ENCODE measurements around the gene SNX27. TPM values are rescaled to one million over a fixed set of nuclear protein-coding genes. Genes with fewer than 3 reads are reported as not detected.

SNX27 gene
- total RNA-seq, 6 donors from 2014 or later, result 35.0 to 62.9 (median 51.9) TPM

- ATAC-seq (ENCODE audit: low FRiP score in 2 of 2) (no peak), DNase-seq (no peak)
- WGBS, 2 donors, result 69 to 71% methylated on average over 10 of the region's 10 CpGs
- peaks cover 0 to 13% (median 8%) of the 10 kb centered on the region in 4 donors for H3K27me3 ChIP-seq
- no peaks in the 10 kb centered on the region for H3K36me3 ChIP-seq
- peaks cover 4 to 25% (median 9%) of the 10 kb centered on the region in 4 donors for H3K4me1 ChIP-seq
- no peak overlapping the region for H3K27ac ChIP-seq
- H3K4me3 ChIP-seq, result no peak overlapping the region
- TF ChIP-seq POLR2A (IDR thresholded peaks at IDR 0.05) (no peak), POLR2AphosphoS5 (IDR thresholded peaks at IDR 0.05) (no peak), CTCF (IDR thresholded peaks at IDR 0.05) (no peak), EP300 (IDR thresholded peaks at IDR 0.05) (no peak)
- H3K9me3 ChIP-seq, result no peaks in the 10 kb centered on the region
These were observed 103.2 kb downstream of the SNX27 start for GRCh38 chr1:151714820-151715725.

- H3K9me3 ChIP-seq, result no peaks in the 10 kb centered on the region
- H3K4me1 ChIP-seq, result peaks cover 12 to 33% (median 15%) of the 10 kb centered on the region in 4 donors
- DNase-seq (no peak), ATAC-seq (ENCODE audit: low FRiP score in 2 of 2) (no peak)
- no peak for TF ChIP-seq EP300 (IDR thresholded peaks at IDR 0.05)
- no peak for TF ChIP-seq POLR2A (IDR thresholded peaks at IDR 0.05)
- no peak for TF ChIP-seq CTCF (IDR thresholded peaks at IDR 0.05)
- H3K27ac ChIP-seq, result no peak overlapping the region
- peaks cover 0 to 13% (median 8%) of the 10 kb centered on the region in 4 donors for H3K27me3 ChIP-seq
- 30 to 40% methylated on average over 14 to 16 of the region's 17 CpGs for WGBS, 2 donors
- H3K36me3 ChIP-seq, result no peaks in the 10 kb centered on the region
- no peak overlapping the region for H3K4me3 ChIP-seq
These were observed 104.0 kb downstream of the SNX27 start for GRCh38 chr1:151715726-151716404.

- DNase-seq (no peak), ATAC-seq (ENCODE audit: low FRiP score in 2 of 2) (no peak)
- H3K36me3 ChIP-seq, result no peaks in the 10 kb centered on the region
- no peak overlapping the region for H3K27ac ChIP-seq
- no peaks in the 10 kb centered on the region for H3K9me3 ChIP-seq
- H3K4me3 ChIP-seq, result no peak overlapping the region
- 12 to 21% methylated on average over 3 to 5 of the region's 11 CpGs for WGBS, 2 donors
- TF ChIP-seq CTCF (IDR thresholded peaks at IDR 0.05), result no peak
- no peak for TF ChIP-seq EP300 (IDR thresholded peaks at IDR 0.05)
- TF ChIP-seq POLR2A (IDR thresholded peaks at IDR 0.05), result no peak
- no peak for TF ChIP-seq POLR2AphosphoS5 (IDR thresholded peaks at IDR 0.05)
- H3K27me3 ChIP-seq, result peaks cover 0 to 13% (median 8%) of the 10 kb centered on the region in 4 donors
- peaks cover 13 to 38% (median 20%) of the 10 kb centered on the region in 4 donors for H3K4me1 ChIP-seq
These were observed 104.5 kb downstream of the SNX27 start for GRCh38 chr1:151716405-151716762.

GRCh38 chr1:151716771-151717631 lies 105.2 kb downstream of the SNX27 start, which contains the start of gene CELF3:
Gene CELF3 (minus strand): TSS chr1:151716803. CDS start chr1:151716020, 783 bp downstream.
- H3K27me3 ChIP-seq, result peaks cover 0 to 13% (median 8%) of the 10 kb centered on the region in 4 donors
- TF ChIP-seq POLR2A (IDR thresholded peaks at IDR 0.05) (no peak), POLR2AphosphoS5 (IDR thresholded peaks at IDR 0.05) (no peak), CTCF (IDR thresholded peaks at IDR 0.05) (no peak), EP300 (IDR thresholded peaks at IDR 0.05) (no peak)
- H3K36me3 ChIP-seq, result no peaks in the 10 kb centered on the region
- 7 to 13% methylated on average over 23 to 27 of the region's 27 CpGs for WGBS, 2 donors
- H3K4me3 ChIP-seq, result no peak within 1 kb of the TSS
- DNase-seq (peak in 1 of 2 donors; percentile 86), ATAC-seq (ENCODE audit: low FRiP score in 2 of 2) (no peak)
- H3K4me1 ChIP-seq, result peaks cover 18 to 44% (median 26%) of the 10 kb centered on the region in 4 donors
- no peaks in the 10 kb centered on the region for H3K9me3 ChIP-seq
- H3K27ac ChIP-seq, result no peak within 1 kb of the TSS
